ENCODE results near the gene TCEAL9.
"Not testable (repeated sequence)": the region's sequence is repeated elsewhere in the genome, so short reads cannot be mapped to it uniquely, and the experiment has no call there.

The TCEAL9 gene

DNA sequence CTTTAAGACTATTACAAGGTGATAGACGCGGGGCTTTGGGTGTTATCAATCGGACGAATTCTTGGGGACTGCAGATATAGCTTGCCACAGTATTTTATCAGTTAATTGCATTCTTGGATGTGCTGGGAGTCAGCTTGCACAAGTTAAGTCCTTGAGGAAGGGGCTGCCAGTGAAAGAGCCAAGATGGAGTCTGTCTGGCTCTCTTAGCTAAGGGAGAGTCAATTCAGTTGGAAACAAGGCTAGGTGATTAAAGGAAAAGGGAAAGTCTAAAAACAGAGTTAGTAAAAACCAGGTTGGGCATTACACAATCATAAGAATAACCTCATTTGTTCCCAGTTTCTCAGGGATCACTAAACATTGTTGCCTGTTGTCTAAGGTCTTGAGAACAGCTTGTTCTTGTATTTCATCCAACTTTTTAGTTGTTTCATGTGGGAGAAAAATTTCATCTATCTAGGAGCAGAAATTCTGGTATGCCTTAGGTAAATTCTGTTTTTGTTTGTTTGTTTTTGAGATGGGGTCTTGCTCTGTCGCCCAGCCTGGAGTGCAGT lies 29.1 kb downstream of the TCEAL9 start:
- H3K4ac ChIP-seq (ENCODE audit: low read length); H3K4me1 ChIP-seq (ENCODE audit: control insufficient read depth in 2 of 2, insufficient read depth in 1 of 2, low read depth in 1 of 2, low read length in 2 of 2); H3K27ac ChIP-seq (replicated peaks; ENCODE audit: low read length); H3K27me3 ChIP-seq (ENCODE audit: control insufficient read depth in 3 of 3, insufficient read depth in 3 of 3, low read depth in 1 of 3, low read length in 3 of 3); H3K9me3 ChIP-seq (replicated peaks in 1 of 2; ENCODE audit: control insufficient read depth in 2 of 2, insufficient read depth in 1 of 2, low read depth in 1 of 2, low read length in 2 of 2); H3K4me2 ChIP-seq (ENCODE audit: insufficient read depth, low read length, poor library complexity, severe bottlenecking); H3K14ac ChIP-seq (ENCODE audit: low read length); H2AK5ac ChIP-seq (ENCODE audit: low read depth, low read length); H2AFZ ChIP-seq (ENCODE audit: low read length); H3K4me3 ChIP-seq (ENCODE audit: low read length in 2 of 2); H4K91ac ChIP-seq (ENCODE audit: low read depth, low read length, poor library complexity); H2BK12ac ChIP-seq (ENCODE audit: low read length); H3K23ac ChIP-seq (ENCODE audit: low read depth, low read length, poor library complexity); H4K8ac ChIP-seq (ENCODE audit: low read depth, low read length); H3K9ac ChIP-seq (ENCODE audit: low read depth, low read length, poor library complexity); H3K18ac ChIP-seq (ENCODE audit: low read length); H2BK15ac ChIP-seq (ENCODE audit: low read length); H3K36me3 ChIP-seq (replicated peaks in 1 of 2; ENCODE audit: control insufficient read depth in 2 of 2, insufficient read depth in 2 of 2, low read length in 2 of 2); H2BK120ac ChIP-seq (ENCODE audit: low read depth, low read length); DNase-seq (ENCODE audit: low spot score); H2BK5ac ChIP-seq (ENCODE audit: low read length); H3K79me1 ChIP-seq (ENCODE audit: low read depth, low read length): not testable (repeated sequence)
- WGBS, 2 donors (ENCODE audit: extremely low coverage in 2 of 2, insufficient read length in 2 of 2, insufficient replicate concordance in 1 of 2) = no CpG with 5 or more reads among the region's 5 CpGs

DNA sequence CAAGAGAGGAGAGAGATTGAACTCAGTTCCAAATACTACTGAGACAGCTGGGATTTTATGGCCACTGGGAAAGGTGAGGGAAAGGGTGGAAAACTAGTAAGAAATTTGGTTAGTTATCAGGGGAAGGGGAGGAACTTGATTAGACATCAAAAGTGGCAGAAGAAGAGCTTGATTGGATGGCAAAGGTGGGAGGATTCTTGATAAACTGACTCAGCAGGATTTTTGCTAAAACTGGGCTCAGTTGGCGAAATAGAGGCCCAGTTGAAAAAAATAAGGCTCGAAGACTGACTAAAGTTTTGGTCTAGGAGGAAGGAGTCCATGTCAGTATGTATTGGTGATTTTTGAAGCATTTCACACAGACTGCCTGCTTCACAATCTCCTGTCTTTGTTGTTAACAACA lies 30.0 kb downstream of the TCEAL9 start:
- Histone ChIP-seq H3K79me1 (ENCODE audit: low read depth, low read length) (no peaks in the 10 kb centered on the region), H2AK5ac (ENCODE audit: low read depth, low read length) (no peak overlapping the region), H3K36me3 (replicated peaks in 1 of 2; ENCODE audit: control insufficient read depth in 2 of 2, insufficient read depth in 2 of 2, low read length in 2 of 2) (no peaks in the 10 kb centered on the region), H2BK120ac (ENCODE audit: low read depth, low read length) (no peak overlapping the region), H3K23ac (ENCODE audit: low read depth, low read length, poor library complexity) (no peak overlapping the region), H3K14ac (ENCODE audit: low read length) (no peak overlapping the region), H2BK12ac (ENCODE audit: low read length) (no peak overlapping the region), H3K9me3 (replicated peaks in 1 of 2; ENCODE audit: control insufficient read depth in 2 of 2, insufficient read depth in 1 of 2, low read depth in 1 of 2, low read length in 2 of 2) (no peaks in the 10 kb centered on the region), H4K8ac (ENCODE audit: low read depth, low read length) (no peak overlapping the region), H3K9ac (ENCODE audit: low read depth, low read length, poor library complexity) (no peak overlapping the region), H3K4me3 (ENCODE audit: low read length in 2 of 2) (no peak overlapping the region), H3K4me2 (ENCODE audit: insufficient read depth, low read length, poor library complexity, severe bottlenecking) (no peak overlapping the region), H2AFZ (ENCODE audit: low read length) (no peak overlapping the region), H2BK15ac (ENCODE audit: low read length) (no peak overlapping the region), H3K18ac (ENCODE audit: low read length) (no peak overlapping the region), H3K27ac (replicated peaks; ENCODE audit: low read length) (no peak overlapping the region), H2BK5ac (ENCODE audit: low read length) (no peak overlapping the region), H4K91ac (ENCODE audit: low read depth, low read length, poor library complexity) (no peak overlapping the region), H3K4ac (ENCODE audit: low read length) (no peak overlapping the region), H3K4me1 (ENCODE audit: control insufficient read depth in 2 of 2, insufficient read depth in 1 of 2, low read depth in 1 of 2, low read length in 2 of 2) (no peaks in the 10 kb centered on the region), H3K27me3 (ENCODE audit: control insufficient read depth in 3 of 3, insufficient read depth in 3 of 3, low read depth in 1 of 3, low read length in 3 of 3) (no peaks in the 10 kb centered on the region)
- no peak for DNase-seq (ENCODE audit: low spot score)
- WGBS, 2 donors (ENCODE audit: extremely low coverage in 2 of 2, insufficient read length in 2 of 2, insufficient replicate concordance in 1 of 2) = no CpG with 5 or more reads among the region's 2 CpGs

DNA sequence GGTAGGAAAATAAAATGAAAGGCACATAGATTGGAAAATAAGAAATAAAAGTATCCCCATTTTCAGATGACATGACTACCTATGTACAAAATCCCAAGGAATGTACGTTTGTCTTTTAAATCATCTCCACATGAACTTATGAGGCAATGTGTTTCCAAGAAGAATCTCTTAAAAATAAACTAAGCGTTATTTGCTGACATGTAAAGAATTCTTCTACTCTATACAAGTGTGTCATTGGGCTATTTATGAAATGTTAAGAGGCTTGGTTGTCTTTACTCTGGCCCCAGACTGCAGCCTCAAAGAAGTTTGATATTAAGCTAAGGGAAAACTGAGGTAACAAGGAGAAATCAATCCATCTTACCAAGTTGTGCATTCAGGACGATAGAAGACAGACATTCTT lies 37.2 kb downstream of the TCEAL9 start:
- Histone ChIP-seq H3K4me1 (ENCODE audit: control insufficient read depth in 2 of 2, insufficient read depth in 1 of 2, low read depth in 1 of 2, low read length in 2 of 2) (peaks cover 0 to 3% of the 10 kb centered on the region in 2 donors), H3K14ac (ENCODE audit: low read length) (no peak overlapping the region), H2AFZ (ENCODE audit: low read length) (no peak overlapping the region), H3K9me3 (replicated peaks in 1 of 2; ENCODE audit: control insufficient read depth in 2 of 2, insufficient read depth in 1 of 2, low read depth in 1 of 2, low read length in 2 of 2) (no peaks in the 10 kb centered on the region), H3K79me1 (ENCODE audit: low read depth, low read length) (no peaks in the 10 kb centered on the region), H3K9ac (ENCODE audit: low read depth, low read length, poor library complexity) (no peak overlapping the region), H2BK15ac (ENCODE audit: low read length) (no peak overlapping the region), H3K18ac (ENCODE audit: low read length) (no peak overlapping the region), H2BK12ac (ENCODE audit: low read length) (no peak overlapping the region), H2BK5ac (ENCODE audit: low read length) (no peak overlapping the region), H3K27me3 (ENCODE audit: control insufficient read depth in 3 of 3, insufficient read depth in 3 of 3, low read depth in 1 of 3, low read length in 3 of 3) (no peaks in the 10 kb centered on the region), H4K91ac (ENCODE audit: low read depth, low read length, poor library complexity) (no peak overlapping the region), H3K4me3 (ENCODE audit: low read length in 2 of 2) (no peak overlapping the region), H3K36me3 (replicated peaks in 1 of 2; ENCODE audit: control insufficient read depth in 2 of 2, insufficient read depth in 2 of 2, low read length in 2 of 2) (no peaks in the 10 kb centered on the region), H2BK120ac (ENCODE audit: low read depth, low read length) (no peak overlapping the region), H2AK5ac (ENCODE audit: low read depth, low read length) (no peak overlapping the region), H4K8ac (ENCODE audit: low read depth, low read length) (no peak overlapping the region), H3K23ac (ENCODE audit: low read depth, low read length, poor library complexity) (no peak overlapping the region), H3K27ac (replicated peaks; ENCODE audit: low read length) (no peak overlapping the region), H3K4ac (ENCODE audit: low read length) (no peak overlapping the region), H3K4me2 (ENCODE audit: insufficient read depth, low read length, poor library complexity, severe bottlenecking) (no peak overlapping the region)
- no CpG with 5 or more reads among the region's 3 CpGs for WGBS, 2 donors (ENCODE audit: extremely low coverage in 2 of 2, insufficient read length in 2 of 2, insufficient replicate concordance in 1 of 2)
- no peak for DNase-seq (ENCODE audit: low spot score)

- Histone ChIP-seq H3K79me1 (ENCODE audit: low read depth, low read length) (no peaks in the 10 kb centered on the region), H2BK12ac (ENCODE audit: low read length) (no peak overlapping the region), H3K9me3 (replicated peaks in 1 of 2; ENCODE audit: control insufficient read depth in 2 of 2, insufficient read depth in 1 of 2, low read depth in 1 of 2, low read length in 2 of 2) (no peaks in the 10 kb centered on the region), H3K4me1 (ENCODE audit: control insufficient read depth in 2 of 2, insufficient read depth in 1 of 2, low read depth in 1 of 2, low read length in 2 of 2) (peaks cover 0 to 4% of the 10 kb centered on the region in 2 donors), H3K23ac (ENCODE audit: low read depth, low read length, poor library complexity) (no peak overlapping the region), H2BK120ac (ENCODE audit: low read depth, low read length) (no peak overlapping the region), H3K9ac (ENCODE audit: low read depth, low read length, poor library complexity) (no peak overlapping the region), H3K36me3 (replicated peaks in 1 of 2; ENCODE audit: control insufficient read depth in 2 of 2, insufficient read depth in 2 of 2, low read length in 2 of 2) (no peaks in the 10 kb centered on the region), H3K4me3 (ENCODE audit: low read length in 2 of 2) (no peak overlapping the region), H4K91ac (ENCODE audit: low read depth, low read length, poor library complexity) (no peak overlapping the region), H4K8ac (ENCODE audit: low read depth, low read length) (no peak overlapping the region), H3K4ac (ENCODE audit: low read length) (no peak overlapping the region), H3K4me2 (ENCODE audit: insufficient read depth, low read length, poor library complexity, severe bottlenecking) (no peak overlapping the region), H2BK5ac (ENCODE audit: low read length) (no peak overlapping the region), H3K27ac (replicated peaks; ENCODE audit: low read length) (no peak overlapping the region), H2AFZ (ENCODE audit: low read length) (no peak overlapping the region), H3K18ac (ENCODE audit: low read length) (no peak overlapping the region), H2BK15ac (ENCODE audit: low read length) (no peak overlapping the region), H3K14ac (ENCODE audit: low read length) (no peak overlapping the region), H3K27me3 (ENCODE audit: control insufficient read depth in 3 of 3, insufficient read depth in 3 of 3, low read depth in 1 of 3, low read length in 3 of 3) (no peaks in the 10 kb centered on the region), H2AK5ac (ENCODE audit: low read depth, low read length) (no peak overlapping the region)
- no CpG with 5 or more reads among the region's 5 CpGs for whole genome bisulfite sequencing, 2 donors (ENCODE audit: extremely low coverage in 2 of 2, insufficient read length in 2 of 2, insufficient replicate concordance in 1 of 2)
- no peak for DNase-seq (ENCODE audit: low spot score)
Measured at GRCh38 chrX:103396186-103396585, 39.9 kb downstream of the TCEAL9 start.

Data from neuronal stem cell (in vitro differentiated cells).